ENCODE data around the gene CBX8. TPM values are rescaled to one million over a fixed set of nuclear protein-coding genes. Genes with fewer than 3 reads are reported as not detected.
A peak's percentile ranks its signal among the peaks of the same experiment; 100 is the strongest.

Gene CBX8
- total and polyA plus RNA-seq, 2 of the 13 experiments (the other 11 are each of a cell fraction or from before 2014, with no cell fraction given): 0.34 to 12.6 TPM

DNA sequence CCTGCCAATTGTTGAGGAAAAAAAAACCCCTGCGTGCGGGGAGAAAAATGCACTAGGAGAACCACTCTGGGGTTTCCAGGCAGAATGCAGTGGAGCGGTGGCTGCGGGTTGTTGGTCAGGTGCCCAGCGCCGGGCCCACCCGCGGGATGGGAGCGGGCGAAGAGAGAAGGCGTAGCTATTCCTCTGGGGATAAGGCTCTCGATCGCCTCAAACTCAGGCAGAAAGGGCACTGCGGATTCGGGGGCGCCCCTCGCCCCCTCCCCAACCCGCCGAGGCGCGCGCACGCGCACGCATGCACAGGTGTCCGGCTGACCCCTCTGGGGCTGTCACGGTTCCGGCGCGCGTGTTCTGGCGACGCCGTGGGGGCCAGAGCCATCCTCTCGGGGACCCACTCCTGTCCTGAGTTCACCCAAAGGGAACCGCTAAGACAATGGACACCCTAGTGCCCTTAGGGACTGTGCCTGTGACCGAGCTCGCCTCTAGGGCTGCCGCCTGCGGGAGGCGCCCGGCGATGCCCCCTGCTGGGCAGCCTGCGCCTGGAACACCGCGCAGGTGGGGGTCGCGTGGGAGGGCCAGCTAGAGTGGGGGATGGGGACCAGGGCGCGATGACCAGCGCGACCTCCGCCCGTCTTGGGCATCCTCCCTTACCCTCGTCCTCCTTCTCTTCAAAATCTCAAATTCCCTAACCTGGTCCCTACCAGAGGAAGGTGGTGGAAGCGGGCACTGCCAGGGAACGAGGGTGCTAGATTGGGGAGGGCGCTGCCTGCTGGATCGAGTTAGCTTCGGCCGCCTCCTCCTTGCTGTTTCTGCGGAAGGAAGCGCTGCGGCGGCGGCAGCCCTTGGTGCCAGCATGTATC lies 14.4 kb upstream of the CBX8 start (continued):
- TF ChIP-seq ZNF383 (CRISPR knock-in tag; IDR thresholded peaks at IDR 0.05; ENCODE audit: borderline replicate concordance) (no peak), ZSCAN20 (CRISPR knock-in tag; IDR thresholded peaks at IDR 0.05; ENCODE audit: borderline replicate concordance) (0 out of 2 replicates have a peak, but pooled peaks have one; percentile 71), PPARG (CRISPR knock-in tag; conservative IDR thresholded peaks at IDR 0.05) (0 out of 2 replicates have a peak, but pooled peaks have one; percentile 41), JUND (CRISPR knock-in tag; IDR thresholded peaks at IDR 0.05) (no peak), PAX8 (CRISPR knock-in tag; IDR thresholded peaks at IDR 0.05; ENCODE audit: borderline replicate concordance) (no peak), ZBTB1 (CRISPR knock-in tag; IDR thresholded peaks at IDR 0.05; ENCODE audit: borderline replicate concordance) (no peak), ZNF451 (CRISPR knock-in tag; IDR thresholded peaks at IDR 0.05) (0 out of 2 replicates have a peak, but pooled peaks have one; percentile 76), RARA (CRISPR knock-in tag; IDR thresholded peaks at IDR 0.05) (peak; percentile 58), KDM4B (CRISPR knock-in tag; IDR thresholded peaks at IDR 0.05) (peak; percentile 34; the same call in 1 of the 2 replicates), DNMT1 (CRISPR knock-in tag; IDR thresholded peaks at IDR 0.05) (peak; percentile 29; the same call in 1 of the 2 replicates), ZSCAN29 (CRISPR knock-in tag; conservative IDR thresholded peaks at IDR 0.05) (peak; percentile 38; the same call in 1 of the 2 replicates), EP300 (IDR thresholded peaks at IDR 0.05; ENCODE audit: low read depth in 2 of 2, low read length in 2 of 2) (0 out of 4 replicates have a peak, but pooled peaks of 1 of the 2 experiments have one; percentile 14), EP300 (CRISPR knock-in tag; IDR thresholded peaks at IDR 0.05; ENCODE audit: borderline replicate concordance) (no peak), ZNF44 (CRISPR knock-in tag; IDR thresholded peaks at IDR 0.05) (no peak), GFI1 (CRISPR knock-in tag; IDR thresholded peaks at IDR 0.05; ENCODE audit: borderline replicate concordance) (peak; percentile 62; the same call in 1 of the 2 replicates)
- TF ChIP-seq, protein P1, sequence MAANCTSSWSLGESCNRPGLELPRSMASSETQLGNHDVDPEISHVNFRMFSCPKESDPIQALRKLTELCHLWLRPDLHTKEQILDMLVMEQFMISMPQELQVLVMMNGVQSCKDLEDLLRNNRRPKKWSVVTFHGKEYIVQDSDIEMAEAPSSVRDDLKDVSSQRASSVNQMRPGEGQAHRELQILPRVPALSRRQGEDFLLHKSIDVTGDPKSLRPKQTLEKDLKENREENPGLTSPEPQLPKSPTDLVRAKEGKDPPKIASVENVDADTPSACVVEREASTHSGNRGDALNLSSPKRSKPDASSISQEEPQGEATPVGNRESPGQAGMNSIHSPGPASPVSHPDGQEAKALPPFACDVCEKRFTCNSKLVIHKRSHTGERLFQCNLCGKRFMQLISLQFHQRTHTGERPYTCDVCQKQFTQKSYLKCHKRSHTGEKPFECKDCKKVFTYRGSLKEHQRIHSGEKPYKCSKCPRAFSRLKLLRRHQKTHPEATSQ (CRISPR knock-in tag; IDR thresholded peaks at IDR 0.05; ENCODE audit: borderline replicate concordance): no peak
- TF ChIP-seq, protein P2, sequence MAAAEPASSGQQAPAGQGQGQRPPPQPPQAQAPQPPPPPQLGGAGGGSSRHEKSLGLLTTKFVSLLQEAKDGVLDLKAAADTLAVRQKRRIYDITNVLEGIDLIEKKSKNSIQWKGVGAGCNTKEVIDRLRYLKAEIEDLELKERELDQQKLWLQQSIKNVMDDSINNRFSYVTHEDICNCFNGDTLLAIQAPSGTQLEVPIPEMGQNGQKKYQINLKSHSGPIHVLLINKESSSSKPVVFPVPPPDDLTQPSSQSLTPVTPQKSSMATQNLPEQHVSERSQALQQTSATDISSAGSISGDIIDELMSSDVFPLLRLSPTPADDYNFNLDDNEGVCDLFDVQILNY (CRISPR knock-in tag; conservative IDR thresholded peaks at IDR 0.05): no peak
- TF ChIP-seq, protein P3, sequence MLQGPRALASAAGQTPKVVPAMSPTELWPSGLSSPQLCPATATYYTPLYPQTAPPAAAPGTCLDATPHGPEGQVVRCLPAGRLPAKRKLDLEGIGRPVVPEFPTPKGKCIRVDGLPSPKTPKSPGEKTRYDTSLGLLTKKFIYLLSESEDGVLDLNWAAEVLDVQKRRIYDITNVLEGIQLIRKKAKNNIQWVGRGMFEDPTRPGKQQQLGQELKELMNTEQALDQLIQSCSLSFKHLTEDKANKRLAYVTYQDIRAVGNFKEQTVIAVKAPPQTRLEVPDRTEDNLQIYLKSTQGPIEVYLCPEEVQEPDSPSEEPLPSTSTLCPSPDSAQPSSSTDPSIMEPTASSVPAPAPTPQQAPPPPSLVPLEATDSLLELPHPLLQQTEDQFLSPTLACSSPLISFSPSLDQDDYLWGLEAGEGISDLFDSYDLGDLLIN (CRISPR knock-in tag; IDR thresholded peaks at IDR 0.05; ENCODE audit: borderline replicate concordance): 0 out of 2 replicates have a peak, but pooled peaks have one; percentile 35
- TF ChIP-seq, protein P4, sequence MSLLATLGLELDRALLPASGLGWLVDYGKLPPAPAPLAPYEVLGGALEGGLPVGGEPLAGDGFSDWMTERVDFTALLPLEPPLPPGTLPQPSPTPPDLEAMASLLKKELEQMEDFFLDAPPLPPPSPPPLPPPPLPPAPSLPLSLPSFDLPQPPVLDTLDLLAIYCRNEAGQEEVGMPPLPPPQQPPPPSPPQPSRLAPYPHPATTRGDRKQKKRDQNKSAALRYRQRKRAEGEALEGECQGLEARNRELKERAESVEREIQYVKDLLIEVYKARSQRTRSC (CRISPR knock-in tag; IDR thresholded peaks at IDR 0.05; ENCODE audit: low read depth): no peak
- TF ChIP-seq, protein P5, sequence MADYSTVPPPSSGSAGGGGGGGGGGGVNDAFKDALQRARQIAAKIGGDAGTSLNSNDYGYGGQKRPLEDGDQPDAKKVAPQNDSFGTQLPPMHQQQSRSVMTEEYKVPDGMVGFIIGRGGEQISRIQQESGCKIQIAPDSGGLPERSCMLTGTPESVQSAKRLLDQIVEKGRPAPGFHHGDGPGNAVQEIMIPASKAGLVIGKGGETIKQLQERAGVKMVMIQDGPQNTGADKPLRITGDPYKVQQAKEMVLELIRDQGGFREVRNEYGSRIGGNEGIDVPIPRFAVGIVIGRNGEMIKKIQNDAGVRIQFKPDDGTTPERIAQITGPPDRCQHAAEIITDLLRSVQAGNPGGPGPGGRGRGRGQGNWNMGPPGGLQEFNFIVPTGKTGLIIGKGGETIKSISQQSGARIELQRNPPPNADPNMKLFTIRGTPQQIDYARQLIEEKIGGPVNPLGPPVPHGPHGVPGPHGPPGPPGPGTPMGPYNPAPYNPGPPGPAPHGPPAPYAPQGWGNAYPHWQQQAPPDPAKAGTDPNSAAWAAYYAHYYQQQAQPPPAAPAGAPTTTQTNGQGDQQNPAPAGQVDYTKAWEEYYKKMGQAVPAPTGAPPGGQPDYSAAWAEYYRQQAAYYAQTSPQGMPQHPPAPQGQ (CRISPR knock-in tag; IDR thresholded peaks at IDR 0.05; ENCODE audit: borderline replicate concordance): no peak

Data from HepG2 (cell line).